Hematopoietic multipotent progenitor cell treated with erythropoietin and hydrocortisone succinate and interleukin-3 and kit ligand, for 8 days (in vitro differentiated cells): Measurements from ENCODE around the gene RUBCN.
"Not testable (repeated sequence)": the region's sequence is repeated elsewhere in the genome, so short reads cannot be mapped to it uniquely, and the experiment has no call there.

Source experiments
- DNase-seq: peaks from one replicate; pipeline ENCODE4 v3.0.0-alpha.2; 2015

RUBCN gene

GRCh38 chr3:197733042-197733441 lies 3.7 kb downstream of the RUBCN start:
- no peak for DNase-seq

GRCh38 chr3:197731483-197731882 lies 5.2 kb downstream of the RUBCN start:
- DNase-seq, result not testable (repeated sequence)

GRCh38 chr3:197730770-197731169 lies 5.9 kb downstream of the RUBCN start:
- not testable (repeated sequence) for DNase-seq

- no peak for DNase-seq
These were observed 6.5 kb downstream of the RUBCN start for GRCh38 chr3:197730200-197730599.

GRCh38 chr3:197728487-197728886 lies 8.2 kb downstream of the RUBCN start:
- DNase-seq, result no peak

GRCh38 chr3:197727878-197728277 lies 8.8 kb downstream of the RUBCN start:
- not testable (repeated sequence) for DNase-seq

GRCh38 chr3:197722734-197723133 lies 14.0 kb downstream of the RUBCN start:
- no peak for DNase-seq

GRCh38 chr3:197720694-197721093 lies 16.0 kb downstream of the RUBCN start:
- DNase-seq, result no peak

GRCh38 chr3:197718891-197719290 lies 17.8 kb downstream of the RUBCN start:
- DNase-seq, result no peak

GRCh38 chr3:197714251-197714650 lies 22.5 kb downstream of the RUBCN start:
- DNase-seq, result no peak

- DNase-seq, result no peak
These were observed 23.3 kb downstream of the RUBCN start for GRCh38 chr3:197713477-197713822.

- DNase-seq, result peak; percentile 43
These were observed 24.6 kb downstream of the RUBCN start for GRCh38 chr3:197711973-197712707.

GRCh38 chr3:197710965-197711364 lies 25.7 kb downstream of the RUBCN start:
- not testable (repeated sequence) for DNase-seq

- no peak for DNase-seq
These were observed 27.6 kb downstream of the RUBCN start for GRCh38 chr3:197709135-197709534.

- no peak for DNase-seq
These were observed 30.0 kb downstream of the RUBCN start for GRCh38 chr3:197706658-197707057.

- no peak for DNase-seq
These were observed 34.9 kb downstream of the RUBCN start for GRCh38 chr3:197701841-197702240.

- DNase-seq, result no peak
These were observed 36.6 kb downstream of the RUBCN start for GRCh38 chr3:197700095-197700494.

GRCh38 chr3:197697355-197697754 lies 39.3 kb downstream of the RUBCN start:
- no peak for DNase-seq

GRCh38 chr3:197694251-197694650 lies 42.5 kb downstream of the RUBCN start:
- no peak for DNase-seq

GRCh38 chr3:197692641-197693040 lies 44.1 kb downstream of the RUBCN start:
- DNase-seq, result no peak

- DNase-seq, result no peak
These were observed 46.0 kb downstream of the RUBCN start for GRCh38 chr3:197690754-197691153.

- DNase-seq, result no peak
These were observed 49.1 kb downstream of the RUBCN start for GRCh38 chr3:197687570-197687969.

GRCh38 chr3:197686899-197687298 lies 49.8 kb downstream of the RUBCN start:
- DNase-seq, result no peak

- no peak for DNase-seq
These were observed 51.2 kb downstream of the RUBCN start for GRCh38 chr3:197685546-197685945.

GRCh38 chr3:197683191-197683590 lies 53.5 kb downstream of the RUBCN start:
- no peak for DNase-seq
